K562 (cell line): ENCODE data around the gene CHCHD4. TPM values are rescaled to one million over a fixed set of nuclear protein-coding genes. Genes with fewer than 3 reads are reported as not detected.

Experiments
- ARHGAP35 ChIP-seq: fragments of 450-650 bp; IDR thresholded peaks from 2 replicates; pipeline ENCODE4 v1.6.1; 2018; ENCODE audit not compliant: partially characterized antibody
- ATF1 ChIP-seq, 2 experiments: fragments of 450-650 bp in 1 of 2; IDR thresholded peaks; 2 replicates each; pipeline ENCODE4 v1.6.1; 2016; ENCODE audit warnings: missing compliant biosample characterization in 1 of 2, missing genetic modification characterization in 1 of 2
- ATF7 ChIP-seq: fragments of 450-650 bp; IDR thresholded peaks from 2 replicates; pipeline ENCODE4 v1.7.1; 2014; ENCODE audit warnings: mild to moderate bottlenecking, moderate library complexity
- BHLHE40 ChIP-seq: IDR thresholded peaks from 2 replicates; pipeline ENCODE4 v1.6.1; 2011; ENCODE audit warnings: low read length, improper control_type of control experiment
- CBFB ChIP-seq: sonication (generic); formaldehyde crosslinking; IDR thresholded peaks from 2 replicates; pipeline ENCODE4 v1.4.0; 2020; ENCODE audit warnings: mild to moderate bottlenecking, missing genetic modification reagents
- CBX8 ChIP-seq: fragments of 200-600 bp; sonication (generic); IDR thresholded peaks from 2 replicates; pipeline ENCODE4 v1.6.1; 2012; ENCODE audit warnings: borderline replicate concordance, mixed run types, low read depth, mild to moderate bottlenecking, moderate library complexity, mixed read lengths, low read length, control low read depth, inconsistent platforms; ENCODE audit not compliant: poor library complexity, severe bottlenecking; ENCODE audit errors: extremely low read depth
- CXXC5 ChIP-seq: fragments of 250-450 bp; sonication (Bioruptor Pico); IDR thresholded peaks from 2 replicates; pipeline ENCODE4 v1.8.0; 2022; ENCODE audit warnings: inconsistent platforms, mild to moderate bottlenecking, moderate library complexity
- EP400 ChIP-seq: fragments of 450-650 bp; IDR thresholded peaks from 2 replicates; pipeline ENCODE4 v1.6.1; 2017; ENCODE audit warnings: antibody characterized with exemption, mild to moderate bottlenecking, moderate library complexity
- EZH2 ChIP-seq: IDR thresholded peaks from 2 replicates; pipeline ENCODE4 v1.6.1; 2012; ENCODE audit warnings: low read depth, mild to moderate bottlenecking, inconsistent platforms, low read length, borderline replicate concordance
- FOXK2 ChIP-seq, 2 experiments: fragments of 450-650 bp; IDR thresholded peaks in 1 of 2; conservative IDR thresholded peaks in 1 of 2; 2 replicates each; pipeline ENCODE4 v1.6.1; 2016; ENCODE audit warnings: low read depth in 2 of 2, mild to moderate bottlenecking in 1 of 2
- MXI1 ChIP-seq: IDR thresholded peaks from 2 replicates; pipeline ENCODE4 v1.6.1; 2011; ENCODE audit warnings: low read depth, mild to moderate bottlenecking, improper control_type of control experiment, low read length
- NBN ChIP-seq: fragments of 450-650 bp; IDR thresholded peaks from 2 replicates; pipeline ENCODE4 v1.6.1; 2016; ENCODE audit warnings: low read depth, mild to moderate bottlenecking
- PHB2 ChIP-seq: fragments of 450-650 bp; IDR thresholded peaks from 2 replicates; pipeline ENCODE4 v1.6.1; 2017; ENCODE audit warnings: low read depth
- PHF20 ChIP-seq: fragments of 450-650 bp; IDR thresholded peaks from 2 replicates; pipeline ENCODE4 v1.6.1; 2018; ENCODE audit not compliant: partially characterized antibody
- POLR2B ChIP-seq: fragments of 450-650 bp; IDR thresholded peaks from 2 replicates; pipeline ENCODE4 v1.6.1; 2018; ENCODE audit warnings: low read depth; ENCODE audit not compliant: partially characterized antibody
- RCOR1 ChIP-seq, 2 experiments: IDR thresholded peaks; 2 replicates each; pipeline ENCODE4 v1.6.1; 2012; ENCODE audit warnings: low read depth in 2 of 2, low read length in 2 of 2, borderline replicate concordance in 1 of 2, improper control_type of control experiment in 1 of 2
- RNF2 ChIP-seq: sonication (generic); IDR thresholded peaks from 2 replicates; pipeline ENCODE4 v1.6.1; 2016
- ZC3H8 ChIP-seq: fragments of 450-650 bp; IDR thresholded peaks from 2 replicates; pipeline ENCODE4 v1.6.1; 2017
- ZNF140 ChIP-seq: fragments of 250-450 bp; sonication (Bioruptor Pico); IDR thresholded peaks from 2 replicates; pipeline ENCODE4 v1.8.0; 2021; ENCODE audit warnings: moderate library complexity, mild to moderate bottlenecking, inconsistent platforms
- polyA plus RNA-seq, 8 experiments: library from polyadenylated mRNA; depleted of rRNA in 4 of 8; stranded (reverse) in 5 of 8; unstranded in 3 of 8; fragments of >200 nt; fragmentation: Nextera tagmentation in 2 of 8; fragmentation: Illumina TruSeq in 1 of 8; extraction: Ambion mirVana in 2 of 8; extraction: Trizol in 1 of 8; gene quantifications; 2 replicates each; pipeline versions ENCODE4 v1.2.1 to v1.2.3, GENCODE V29; 2011 to 2014; ENCODE audit warnings: inconsistent platforms in 1 of 8, missing spikeins in 1 of 8
- total RNA-seq, 7 experiments: library from RNA; depleted of rRNA in 6 of 7; stranded (reverse); fragments of >200 nt in 6 of 7; fragmentation: Illumina TruSeq in 2 of 7; extraction: Trizol in 2 of 7; gene quantifications; 2 replicates each; pipeline versions ENCODE4 v1.2.1 to v1.2.3, GENCODE V29; 2011 to 2021; ENCODE audit warnings: low replicate concordance in 1 of 7
- TF ChIP-seq, protein P1 (sequence below): conservative IDR thresholded peaks from 2 replicates; pipeline ENCODE4 v1.6.1; 2011; ENCODE audit warnings: low read depth, mild to moderate bottlenecking, low read length; ENCODE audit not compliant: control insufficient read depth
- TF ChIP-seq, protein P2 (sequence below): fragments of 450-650 bp; formaldehyde crosslinking; IDR thresholded peaks from 2 replicates; pipeline ENCODE4 v1.4.0; 2022; ENCODE audit warnings: missing genetic modification characterization

Gene CHCHD4
- total and polyA plus RNA-seq, 9 of the 15 experiments (the other 6 are each of a cell fraction or from before 2014, with no cell fraction given) = 55.4 to 225 (median 77.2) TPM

DNA sequence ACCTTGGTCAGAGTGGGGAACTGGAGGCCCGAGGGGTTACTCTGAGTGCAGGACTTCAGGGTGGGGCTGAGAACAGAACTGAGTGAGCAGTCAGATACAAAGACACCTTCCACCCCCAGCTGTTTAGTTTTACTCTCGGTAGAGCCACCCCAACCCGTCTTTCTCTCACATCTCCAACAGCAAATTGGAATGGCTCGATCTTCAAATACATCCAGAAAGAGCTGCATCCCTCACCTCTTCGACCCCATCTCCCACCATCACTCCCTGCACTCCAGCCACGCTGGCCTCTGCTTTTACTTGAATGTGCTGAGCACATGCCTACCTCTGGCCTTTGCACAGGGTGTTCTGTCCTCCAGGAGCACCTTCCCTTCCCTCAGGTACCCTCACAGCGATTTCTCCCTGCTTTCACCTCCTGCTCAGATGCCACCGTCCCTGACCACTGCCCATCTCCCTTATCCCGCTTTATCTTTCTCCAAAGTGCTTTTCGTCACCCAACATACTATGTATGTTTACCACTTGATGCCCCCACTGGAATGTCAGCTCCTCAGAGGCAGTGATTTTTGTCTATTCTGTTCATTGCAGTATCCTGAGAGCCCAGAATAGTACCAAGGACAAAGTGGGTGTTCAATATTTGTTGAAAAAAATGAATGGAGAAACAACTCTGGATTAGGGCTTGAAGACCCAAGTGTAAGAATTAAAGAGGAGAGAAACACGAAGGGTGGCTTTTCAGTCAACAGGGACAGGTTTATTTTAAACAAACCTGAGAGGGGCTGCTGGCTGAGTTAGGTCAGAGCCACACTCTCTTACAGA lies 4.4 kb downstream of the CHCHD4 start (continued):
- 0 out of 4 replicates have a peak, but pooled peaks of 1 of the 2 experiments have one; percentile 11 for TF ChIP-seq FOXK2 (conservative IDR thresholded peaks at IDR 0.05 in 1 of 2, IDR thresholded peaks at IDR 0.05 in 1 of 2; ENCODE audit: low read depth in 2 of 2)
- no peak for TF ChIP-seq EP400
- no peak for TF ChIP-seq ATF7
- TF ChIP-seq RCOR1 (IDR thresholded peaks at IDR 0.05; ENCODE audit: borderline replicate concordance in 1 of 2, low read depth in 2 of 2, low read length in 2 of 2) = no peak
- no peak for TF ChIP-seq ZNF140 (CRISPR knock-in tag)
- TF ChIP-seq ATF1 (CRISPR knock-in tag; IDR thresholded peaks at IDR 0.05) = no peak
- TF ChIP-seq ATF1 (tag; IDR thresholded peaks at IDR 0.05) = peak; percentile 29; the same call in 1 of the 2 replicates
- no peak for TF ChIP-seq PHB2
- TF ChIP-seq CBX8 = no peak
- no peak for TF ChIP-seq ARHGAP35
- TF ChIP-seq CBFB (CRISPR knock-in tag) = no peak
- TF ChIP-seq NBN = peak; percentile 26; the same call in 1 of the 2 replicates
- no peak for TF ChIP-seq BHLHE40
- no peak for TF ChIP-seq RNF2
- TF ChIP-seq MXI1 = no peak
- TF ChIP-seq POLR2B = peak; percentile 19
- no peak for TF ChIP-seq EZH2
- TF ChIP-seq PHF20 = no peak
- no peak for TF ChIP-seq CXXC5
- no peak for TF ChIP-seq ZC3H8
- TF ChIP-seq, protein P1, sequence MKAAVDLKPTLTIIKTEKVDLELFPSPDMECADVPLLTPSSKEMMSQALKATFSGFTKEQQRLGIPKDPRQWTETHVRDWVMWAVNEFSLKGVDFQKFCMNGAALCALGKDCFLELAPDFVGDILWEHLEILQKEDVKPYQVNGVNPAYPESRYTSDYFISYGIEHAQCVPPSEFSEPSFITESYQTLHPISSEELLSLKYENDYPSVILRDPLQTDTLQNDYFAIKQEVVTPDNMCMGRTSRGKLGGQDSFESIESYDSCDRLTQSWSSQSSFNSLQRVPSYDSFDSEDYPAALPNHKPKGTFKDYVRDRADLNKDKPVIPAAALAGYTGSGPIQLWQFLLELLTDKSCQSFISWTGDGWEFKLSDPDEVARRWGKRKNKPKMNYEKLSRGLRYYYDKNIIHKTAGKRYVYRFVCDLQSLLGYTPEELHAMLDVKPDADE = no peak
- TF ChIP-seq, protein P2, sequence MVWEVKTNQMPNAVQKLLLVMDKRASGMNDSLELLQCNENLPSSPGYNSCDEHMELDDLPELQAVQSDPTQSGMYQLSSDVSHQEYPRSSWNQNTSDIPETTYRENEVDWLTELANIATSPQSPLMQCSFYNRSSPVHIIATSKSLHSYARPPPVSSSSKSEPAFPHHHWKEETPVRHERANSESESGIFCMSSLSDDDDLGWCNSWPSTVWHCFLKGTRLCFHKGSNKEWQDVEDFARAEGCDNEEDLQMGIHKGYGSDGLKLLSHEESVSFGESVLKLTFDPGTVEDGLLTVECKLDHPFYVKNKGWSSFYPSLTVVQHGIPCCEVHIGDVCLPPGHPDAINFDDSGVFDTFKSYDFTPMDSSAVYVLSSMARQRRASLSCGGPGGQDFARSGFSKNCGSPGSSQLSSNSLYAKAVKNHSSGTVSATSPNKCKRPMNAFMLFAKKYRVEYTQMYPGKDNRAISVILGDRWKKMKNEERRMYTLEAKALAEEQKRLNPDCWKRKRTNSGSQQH (CRISPR knock-in tag) = no peak
